ENCODE data around the gene RNASE12.
A peak's percentile ranks its signal among the peaks of the same experiment; 100 is the strongest.
"Not testable (repeated sequence)": the region's sequence is repeated elsewhere in the genome, so short reads cannot be mapped to it uniquely, and the experiment has no call there.

RNASE12 gene

GRCh38 chr14:20613094-20614037 is 22.2 kb upstream of the RNASE12 start:
- peak; percentile 87 for DNase-seq

GRCh38 chr14:20612403-20612802 is 21.2 kb upstream of the RNASE12 start:
- no peak for DNase-seq

- no peak for DNase-seq
These were observed 20.1 kb upstream of the RNASE12 start for GRCh38 chr14:20611277-20611676.

GRCh38 chr14:20610002-20610765 is 19.0 kb upstream of the RNASE12 start:
- peak; percentile 75 for DNase-seq

DNA sequence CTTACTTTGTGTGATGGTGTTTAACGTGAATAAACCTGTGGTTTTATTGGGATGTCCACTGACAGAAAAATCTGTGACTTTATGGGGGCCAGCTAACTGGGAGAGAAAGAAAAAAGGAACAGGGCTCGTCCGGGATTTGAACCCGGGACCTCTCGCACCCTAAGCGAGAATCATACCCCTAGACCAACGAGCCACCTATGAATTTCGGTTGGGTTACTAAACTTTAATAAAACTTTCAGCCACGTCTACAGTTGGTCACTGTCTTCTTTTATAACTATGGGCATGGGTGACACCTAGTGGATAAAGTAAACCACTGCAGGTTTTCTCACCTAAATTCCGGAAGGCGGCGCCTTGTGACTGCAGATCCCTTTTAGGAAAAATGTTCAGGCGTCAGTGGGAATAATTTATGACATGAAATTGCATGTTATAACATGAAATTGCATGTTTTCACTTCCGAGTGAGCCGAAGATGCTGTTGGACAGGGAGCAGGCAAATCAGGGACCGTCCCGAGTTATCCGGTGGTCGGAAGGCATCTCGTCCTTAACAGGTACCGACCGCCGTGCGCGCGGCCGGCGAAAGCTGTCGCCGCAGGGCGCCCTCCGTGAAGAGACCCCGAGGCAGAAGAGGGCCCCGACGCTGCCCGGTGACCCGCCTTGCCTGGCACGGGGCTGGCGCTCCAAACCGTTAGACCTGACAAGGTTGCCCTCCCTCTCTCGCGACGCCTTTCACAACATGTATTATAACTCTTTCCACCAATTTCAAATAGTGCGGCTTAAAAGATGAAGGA is 18.2 kb upstream of the RNASE12 start:
- DNase-seq, result peak; percentile 62

DNA sequence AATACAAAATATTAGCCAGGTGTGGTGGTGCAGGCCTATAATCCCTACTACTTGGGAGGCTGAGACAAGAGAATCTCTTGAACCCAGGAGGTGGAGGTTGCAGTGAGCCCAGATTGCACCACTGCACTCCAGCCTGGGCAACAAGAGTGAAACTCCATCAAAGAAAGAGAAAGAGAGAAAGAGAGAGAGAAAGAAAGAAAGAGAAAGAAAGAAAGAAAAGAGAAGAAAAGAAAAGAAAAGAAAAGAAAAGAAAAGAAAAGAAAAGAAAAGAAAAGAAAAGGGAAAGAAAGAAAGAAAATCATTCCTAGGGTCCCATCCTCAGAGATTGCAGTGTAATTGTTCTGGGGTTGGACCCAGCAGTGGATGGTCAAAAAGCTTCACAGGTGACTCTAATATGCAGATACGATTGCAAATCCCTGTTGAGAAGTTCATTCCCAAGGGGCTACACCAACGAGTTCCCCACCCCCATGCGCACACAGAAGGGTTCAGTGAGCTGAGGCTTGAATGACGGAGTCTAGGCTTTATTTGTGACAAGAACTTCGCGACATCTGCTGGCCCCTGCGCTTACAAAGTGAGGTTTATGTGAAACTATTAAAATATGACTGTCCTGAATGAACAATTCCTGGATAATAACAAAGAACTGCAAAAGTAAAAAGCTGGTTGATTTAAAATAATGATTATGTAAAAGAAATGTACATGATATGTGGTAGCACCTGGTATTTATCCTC is 17.4 kb upstream of the RNASE12 start:
- no peak for DNase-seq

- DNase-seq, result no peak
These were observed 16.4 kb upstream of the RNASE12 start for GRCh38 chr14:20607617-20608016.

DNA sequence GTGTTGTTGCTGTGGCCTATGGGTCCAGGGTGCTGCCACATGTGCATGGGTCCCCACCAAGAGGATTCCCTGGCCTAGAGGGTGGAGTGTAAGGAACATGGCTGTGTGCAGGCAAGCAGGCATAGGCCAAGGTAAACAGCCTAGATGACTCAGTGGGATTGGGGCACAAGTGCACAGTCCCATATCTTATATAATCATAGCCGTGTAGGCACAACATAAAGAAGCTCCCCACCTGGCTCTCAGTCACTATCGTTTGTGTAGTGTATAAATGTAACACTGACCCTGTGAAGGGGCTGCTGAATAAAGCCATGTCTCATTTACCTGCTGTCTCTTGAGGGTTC is 15.7 kb upstream of the RNASE12 start:
- no peak for DNase-seq

DNA sequence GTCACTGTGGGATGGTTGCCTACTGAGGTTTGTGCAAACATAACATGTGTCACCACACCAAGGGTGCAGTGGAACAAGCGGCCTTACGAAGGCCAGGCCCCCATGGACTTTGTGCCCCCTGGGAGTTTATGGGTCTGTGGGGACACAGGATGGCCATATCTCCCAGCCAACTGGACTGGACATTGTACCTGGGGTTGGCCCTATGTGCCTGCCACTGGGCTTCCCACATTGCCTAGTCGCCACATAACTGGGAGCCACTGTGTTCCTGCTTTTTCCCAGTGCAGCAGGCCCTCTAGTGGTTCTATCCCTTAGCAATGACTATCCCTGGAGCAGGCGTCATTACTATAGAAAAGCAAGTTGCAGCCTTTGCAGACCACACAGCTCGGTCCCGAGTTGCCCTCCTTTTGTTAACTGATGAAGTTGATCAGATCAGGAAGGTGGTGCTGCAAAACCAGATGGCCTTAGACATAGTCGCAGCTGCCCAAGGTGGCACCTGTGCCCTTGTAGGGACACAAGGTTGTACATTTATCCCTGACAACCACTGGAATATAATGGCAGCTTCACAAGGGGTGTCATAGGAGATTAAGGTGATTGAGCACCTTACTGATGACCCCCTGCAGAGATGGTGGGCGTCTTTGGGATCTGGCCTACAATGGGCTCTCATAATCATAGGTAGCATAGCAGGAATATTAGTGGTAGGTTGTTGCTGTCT is 15.2 kb upstream of the RNASE12 start:
- no peak for DNase-seq

- DNase-seq, result no peak
These were observed 12.9 kb upstream of the RNASE12 start for GRCh38 chr14:20603813-20604690.

DNA sequence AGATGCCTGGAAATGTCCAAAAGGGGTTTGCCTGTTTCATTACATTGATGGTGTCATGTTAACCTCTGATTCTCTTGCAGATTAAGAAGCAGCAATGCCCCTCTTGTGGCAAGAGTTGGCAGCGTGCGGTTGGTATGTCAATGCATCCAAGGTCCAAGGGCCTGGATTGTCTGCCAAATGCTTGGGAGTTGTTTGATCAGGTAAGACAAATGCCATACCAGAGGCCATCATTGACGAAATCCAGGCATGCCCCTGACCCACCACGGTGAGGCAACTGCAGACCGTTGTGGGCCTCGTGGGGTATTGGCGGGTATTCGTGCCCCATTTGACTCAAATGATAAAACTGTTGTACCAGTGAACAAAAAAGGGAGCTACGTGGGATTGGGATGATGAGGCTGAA is 11.4 kb upstream of the RNASE12 start:
- no peak for DNase-seq

GRCh38 chr14:20601522-20601921 is 10.3 kb upstream of the RNASE12 start:
- DNase-seq, result no peak

- no peak for DNase-seq
These were observed 5.9 kb upstream of the RNASE12 start for GRCh38 chr14:20597108-20597507.

GRCh38 chr14:20595726-20596125 is 4.5 kb upstream of the RNASE12 start:
- not testable (repeated sequence) for DNase-seq

DNA sequence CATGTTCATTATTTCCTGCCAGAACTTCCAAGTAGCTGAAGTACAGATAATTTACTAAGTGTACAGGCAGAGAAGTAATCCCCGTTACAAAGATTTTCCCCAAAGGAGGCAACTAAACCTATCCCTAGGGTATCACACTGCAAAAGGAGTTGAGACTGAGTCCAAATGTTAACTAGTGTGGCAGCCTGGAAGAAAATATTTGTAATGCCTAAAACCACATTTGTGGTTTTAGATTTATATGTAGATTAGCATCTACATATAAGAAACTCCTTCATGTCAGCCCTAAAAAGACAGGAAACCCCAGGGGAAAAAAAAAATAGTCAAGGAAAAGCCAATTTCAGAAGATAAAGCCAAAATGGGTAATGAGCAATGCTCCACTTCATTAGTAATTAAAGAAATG is 1.4 kb upstream of the RNASE12 start:
- DNase-seq, result no peak

DNA sequence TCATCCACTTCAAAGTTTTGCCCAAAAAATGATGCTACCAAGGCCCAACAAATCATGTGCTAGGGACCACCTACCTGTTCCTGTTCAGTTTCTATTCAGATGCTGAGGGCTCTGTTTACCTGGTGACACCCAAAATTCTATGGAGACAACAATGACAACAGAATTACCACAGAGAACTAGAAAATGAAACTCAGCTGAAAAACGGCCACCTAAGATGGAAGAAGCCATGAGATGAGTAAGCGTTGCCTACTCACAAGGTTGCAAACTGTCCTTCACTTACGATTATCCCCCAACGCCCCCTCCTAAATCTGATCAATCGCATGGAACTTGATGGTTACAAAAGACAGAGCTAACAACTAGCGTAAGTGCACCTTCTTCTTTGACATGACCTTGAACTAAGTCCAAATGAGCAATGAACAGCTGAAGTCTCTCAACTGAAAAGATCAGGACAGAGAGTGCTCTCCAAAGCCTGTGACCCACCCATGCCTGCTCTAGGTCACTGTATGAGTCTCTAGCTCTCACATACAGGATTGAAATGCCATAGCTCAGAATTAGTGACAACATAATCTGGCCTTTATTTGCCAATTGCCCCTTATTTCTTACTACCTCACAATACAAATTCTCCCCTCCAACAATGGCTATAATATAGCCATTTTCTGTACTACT is 3.6 kb downstream of the RNASE12 start, which contains the start of gene RNASE11:
Gene RNASE11, minus strand, starts transcription at position 513 of the 666 bp plus-strand sequence.
- DNase-seq, result no peak

GRCh38 chr14:20583908-20584307 is 7.3 kb downstream of the RNASE12 start:
- no peak for DNase-seq

GRCh38 chr14:20583142-20583541 is 8.0 kb downstream of the RNASE12 start:
- DNase-seq, result no peak

- DNase-seq, result no peak
These were observed 10.9 kb downstream of the RNASE12 start for GRCh38 chr14:20580242-20580641.
